ENCODE data around the gene ARHGDIG.
"Not testable (repeated sequence)": the region's sequence is repeated elsewhere in the genome, so short reads cannot be mapped to it uniquely, and the experiment has no call there.

ARHGDIG gene

GRCh38 chr16:264440-264951, 15.9 kb upstream of the ARHGDIG start:
- no peak for DNase-seq

- DNase-seq: no peak
These were observed 15.3 kb upstream of the ARHGDIG start for GRCh38 chr16:265002-265529.

- DNase-seq: no peak
These were observed 14.7 kb upstream of the ARHGDIG start for GRCh38 chr16:265711-266110.

GRCh38 chr16:266258-267164, 13.9 kb upstream of the ARHGDIG start:
- no peak for DNase-seq

- not testable (repeated sequence) for DNase-seq
These were observed 12.8 kb upstream of the ARHGDIG start for GRCh38 chr16:267562-267961.

- DNase-seq: no peak
These were observed 12.0 kb upstream of the ARHGDIG start for GRCh38 chr16:268141-269053.

- DNase-seq: no peak
These were observed 11.2 kb upstream of the ARHGDIG start for GRCh38 chr16:269061-269796.

- DNase-seq: no peak
These were observed 9.8 kb upstream of the ARHGDIG start for GRCh38 chr16:270381-271255.

- no peak for DNase-seq
These were observed 7.5 kb upstream of the ARHGDIG start for GRCh38 chr16:272633-273546.

GRCh38 chr16:273547-274421, 6.6 kb upstream of the ARHGDIG start:
- DNase-seq: no peak

GRCh38 chr16:275041-275641, 5.2 kb upstream of the ARHGDIG start:
- DNase-seq: no peak

- no peak for DNase-seq
These were observed 4.6 kb upstream of the ARHGDIG start, which contains the start of gene RGS11 for GRCh38 chr16:275786-276232. TSS of gene RGS11 (minus strand) at chr16:275944. CDS start at chr16:275911, 33 bp downstream.

GRCh38 chr16:276426-277077, 3.8 kb upstream of the ARHGDIG start:
- DNase-seq: no peak

GRCh38 chr16:278863-279366, 1.5 kb upstream of the ARHGDIG start:
- DNase-seq: no peak

- no peak for DNase-seq
These were observed 860 bp upstream of the ARHGDIG start for GRCh38 chr16:279531-279930.

GRCh38 chr16:280005-280460, 358 bp upstream of the ARHGDIG start:
- no peak for DNase-seq

GRCh38 chr16:280991-281659, 734 bp downstream of the ARHGDIG start:
- no peak for DNase-seq

All from effector CD4-positive, alpha-beta T cell (primary cell).